Mesothelial cell of epicardium (in vitro differentiated cells): ENCODE measurements around the gene ARHGEF39. TPM values are rescaled to one million over a fixed set of nuclear protein-coding genes. Genes with fewer than 3 reads are reported as not detected.

ENCODE experiments used
- DNase-seq, 2 experiments: peaks; one replicate each; pipeline ENCODE4 v3.0.0; 2021; ENCODE audit warnings: low spot score in 2 of 2; ENCODE audit not compliant: unreplicated experiment in 2 of 2
- H3K27ac Mint-ChIP-seq: 2 replicates; pipeline ENCODE4 v1.8.0; 2021; ENCODE audit warnings: mixed read lengths
- H3K27me3 Mint-ChIP-seq: 2 replicates; pipeline ENCODE4 v1.8.0; 2021; ENCODE audit warnings: low read depth, mixed read lengths
- H3K36me3 Mint-ChIP-seq: 2 replicates; pipeline ENCODE4 v1.8.0; 2021; ENCODE audit warnings: mixed read lengths
- H3K4me1 Mint-ChIP-seq: 2 replicates; pipeline ENCODE4 v1.8.0; 2021; ENCODE audit warnings: mixed read lengths
- H3K4me3 Mint-ChIP-seq: 2 replicates; pipeline ENCODE4 v1.8.0; 2021; ENCODE audit warnings: mild to moderate bottlenecking, moderate library complexity, mixed read lengths
- H3K9me3 Mint-ChIP-seq: 2 replicates; pipeline ENCODE4 v1.8.0; 2021; ENCODE audit warnings: mixed read lengths
- CTCF ChIP-seq: fragments of 200-600 bp; sonication (generic); IDR thresholded peaks from one replicate; pipeline ENCODE4 v1.5.0; 2021; ENCODE audit warnings: antibody characterized with exemption; ENCODE audit not compliant: unreplicated experiment
- total RNA-seq: library from RNA; stranded (reverse); gene quantifications from 3 replicates; pipeline ENCODE4 v1.2.1, GENCODE V29; 2021

Gene ARHGEF39
- total RNA-seq, 1 donor from 2014 or later: 6.3 TPM

- H3K4me3 Mint-ChIP-seq: no peak overlapping the region
- H3K9me3 Mint-ChIP-seq: peaks cover 4% of the 10 kb centered on the region
- TF ChIP-seq CTCF: no peak
- H3K27me3 Mint-ChIP-seq: peaks cover 2% of the 10 kb centered on the region
- H3K27ac Mint-ChIP-seq: no peak overlapping the region
- H3K36me3 Mint-ChIP-seq: peaks cover 11% of the 10 kb centered on the region
- H3K4me1 Mint-ChIP-seq: peaks cover 10% of the 10 kb centered on the region
- no peak for DNase-seq
These were observed 28.7 kb downstream of the ARHGEF39 start for GRCh38 chr9:35636135-35636876.

- Mint-ChIP-seq H3K4me3 (no peak overlapping the region), H3K27ac (peak overlapping the region; percentile 70), H3K36me3 (peaks cover 6% of the 10 kb centered on the region), H3K4me1 (peaks cover 10% of the 10 kb centered on the region), H3K27me3 (peaks cover 2% of the 10 kb centered on the region), H3K9me3 (no peaks in the 10 kb centered on the region)
- TF ChIP-seq CTCF: no peak
- DNase-seq: no peak
These were observed 29.3 kb downstream of the ARHGEF39 start for GRCh38 chr9:35635730-35636129.

GRCh38 chr9:35629597-35629996 is 35.4 kb downstream of the ARHGEF39 start:
- Mint-ChIP-seq H3K4me1 (peaks cover under 1% of the 10 kb centered on the region), H3K9me3 (no peaks in the 10 kb centered on the region), H3K27ac (no peak overlapping the region), H3K4me3 (no peak overlapping the region), H3K36me3 (no peaks in the 10 kb centered on the region), H3K27me3 (no peaks in the 10 kb centered on the region)
- DNase-seq: no peak
- TF ChIP-seq CTCF: no peak

GRCh38 chr9:35628389-35628991 is 36.5 kb downstream of the ARHGEF39 start:
- no peak for DNase-seq
- Mint-ChIP-seq H3K4me1 (no peaks in the 10 kb centered on the region), H3K36me3 (no peaks in the 10 kb centered on the region), H3K4me3 (no peak overlapping the region), H3K27ac (no peak overlapping the region), H3K27me3 (no peaks in the 10 kb centered on the region), H3K9me3 (no peaks in the 10 kb centered on the region)
- TF ChIP-seq CTCF: no peak

GRCh38 chr9:35627575-35627974 is 37.4 kb downstream of the ARHGEF39 start:
- Mint-ChIP-seq H3K4me1 (no peaks in the 10 kb centered on the region), H3K9me3 (no peaks in the 10 kb centered on the region), H3K4me3 (no peak overlapping the region), H3K27me3 (no peaks in the 10 kb centered on the region), H3K27ac (no peak overlapping the region), H3K36me3 (no peaks in the 10 kb centered on the region)
- no peak for DNase-seq
- no peak for TF ChIP-seq CTCF
